Activated naive CD4-positive, alpha-beta T cell treated with anti-CD3 and anti-CD28 coated beads, Interleukin-2, amount 10 ng/mL, durations not matched to agents 7 days and 5 days (primary cell): Measurements from ENCODE around the gene GANC.

Experiments used
- CTCF ChIA-PET: fragments of 350-600 bp; sonication (Branson Sonifier 250); formaldehyde crosslinking; loops from one replicate; lab custom pipeline; 2021; ENCODE audit warnings: antibody characterized with exemption; lab: Charles Lee
- DNase-seq: peaks from one replicate; pipeline ENCODE4 v3.0.0-alpha.2; 2020
- H3K27ac Mint-ChIP-seq: one replicate; pipeline ENCODE4 v1.8.0; 2021; ENCODE audit warnings: mild to moderate bottlenecking, moderate library complexity, mixed read lengths
- H3K27me3 Mint-ChIP-seq: one replicate; pipeline ENCODE4 v1.8.0; 2021; ENCODE audit warnings: mild to moderate bottlenecking, mixed read lengths
- H3K36me3 Mint-ChIP-seq: one replicate; pipeline ENCODE4 v1.8.0; 2021; ENCODE audit warnings: mixed read lengths
- H3K4me1 Mint-ChIP-seq: one replicate; pipeline ENCODE4 v1.8.0; 2021; ENCODE audit warnings: mixed read lengths
- H3K4me3 Mint-ChIP-seq: one replicate; pipeline ENCODE4 v1.8.0; 2021; ENCODE audit warnings: mild to moderate bottlenecking, moderate library complexity, mixed read lengths
- H3K9me3 Mint-ChIP-seq: one replicate; pipeline ENCODE4 v1.8.0; 2021; ENCODE audit warnings: mixed read lengths

GANC gene

DNA sequence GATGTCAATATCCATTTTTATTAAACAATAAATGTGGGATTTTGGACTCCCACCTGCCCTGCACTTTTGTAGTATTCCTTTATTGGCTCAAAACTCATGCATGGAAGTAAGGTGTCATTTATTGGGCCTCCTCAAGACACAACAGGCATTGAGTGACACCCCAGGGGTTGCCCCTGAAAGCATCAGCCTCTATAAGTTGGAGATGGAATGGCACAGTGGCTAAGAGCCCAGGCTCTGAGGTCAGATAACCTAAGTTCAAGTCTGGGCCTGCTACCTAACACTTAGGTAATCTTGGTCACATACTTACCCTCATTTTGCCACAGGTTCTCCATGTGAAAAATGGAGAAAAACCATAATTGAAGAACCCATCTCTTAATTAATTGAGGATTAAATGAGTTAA, 90.9 kb downstream of the GANC start:
- Mint-ChIP-seq H3K27ac (no peak overlapping the region), H3K36me3 (no peaks in the 10 kb centered on the region)

GRCh38 chr15:42364529-42364928, 91.5 kb downstream of the GANC start:
- Mint-ChIP-seq H3K36me3 (no peaks in the 10 kb centered on the region), H3K9me3 (no peaks in the 10 kb centered on the region), H3K4me1 (peaks cover 4% of the 10 kb centered on the region), H3K27me3 (peaks cover 5% of the 10 kb centered on the region), H3K4me3 (no peak overlapping the region), H3K27ac (no peak overlapping the region)
- DNase-seq, result no peak
- CTCF ChIA-PET, result no interaction called here

More for the DNA sequence above, 90.9 kb downstream of the GANC start:
- Mint-ChIP-seq H3K27me3 (no peaks in the 10 kb centered on the region), H3K4me1 (peaks cover 4% of the 10 kb centered on the region), H3K4me3 (no peak overlapping the region), H3K9me3 (no peaks in the 10 kb centered on the region)
- CTCF ChIA-PET, result no interaction called here
- no peak for DNase-seq

DNA sequence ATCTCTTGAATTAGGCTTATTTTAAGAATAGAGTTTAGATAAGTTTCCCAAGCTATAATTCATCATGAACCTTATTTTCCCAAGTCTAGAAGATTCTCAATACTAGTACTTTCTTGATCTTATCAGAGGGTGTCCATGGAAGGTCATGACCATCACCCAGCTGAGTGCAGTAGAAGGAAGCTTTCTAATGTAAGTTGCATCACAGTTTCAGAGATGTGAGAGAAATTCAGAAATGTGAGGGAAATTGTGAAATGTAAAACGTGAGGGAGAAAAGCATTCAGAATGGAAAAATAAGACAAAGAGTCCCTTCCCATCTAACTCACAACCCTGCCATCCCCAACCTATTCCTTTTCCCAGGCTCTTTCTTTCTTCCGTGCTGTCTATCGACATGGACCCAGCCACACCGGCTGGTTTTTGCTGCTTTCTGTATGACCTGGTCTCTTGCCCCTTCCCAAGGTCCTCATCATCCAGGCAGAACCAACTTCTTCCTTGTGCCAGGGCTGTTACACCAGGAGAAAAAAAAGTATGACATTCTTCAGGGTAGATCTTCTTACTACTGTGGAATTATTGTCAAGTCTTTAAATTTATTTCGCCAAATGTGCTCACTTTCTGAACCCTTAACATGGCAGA, 93.0 kb downstream of the GANC start:
- H3K36me3 Mint-ChIP-seq, result no peaks in the 10 kb centered on the region
- CTCF ChIA-PET, result interaction anchor here (1.0 kb wide), 1 partner anchor 18 kb away, joined by 3 read pairs; no protein-coding TSS in a partner anchor
- H3K9me3 Mint-ChIP-seq, result no peaks in the 10 kb centered on the region
- no peak overlapping the region for H3K27ac Mint-ChIP-seq
- H3K4me3 Mint-ChIP-seq, result no peak overlapping the region
- peaks cover 4% of the 10 kb centered on the region for H3K4me1 Mint-ChIP-seq
- DNase-seq, result no peak
- peaks cover 5% of the 10 kb centered on the region for H3K27me3 Mint-ChIP-seq

- H3K27me3 Mint-ChIP-seq, result peaks cover 5% of the 10 kb centered on the region
- CTCF ChIA-PET, result interaction anchor here (1.1 kb wide), 1 partner anchor 9 kb away, joined by 4 read pairs; no protein-coding TSS in a partner anchor
- no peaks in the 10 kb centered on the region for H3K36me3 Mint-ChIP-seq
- no peaks in the 10 kb centered on the region for H3K9me3 Mint-ChIP-seq
- H3K4me3 Mint-ChIP-seq, result no peak overlapping the region
- H3K27ac Mint-ChIP-seq, result no peak overlapping the region
- no peak for DNase-seq
- no peaks in the 10 kb centered on the region for H3K4me1 Mint-ChIP-seq
Observed at GRCh38 chr15:42367041-42367440, 94.0 kb downstream of the GANC start.

DNA sequence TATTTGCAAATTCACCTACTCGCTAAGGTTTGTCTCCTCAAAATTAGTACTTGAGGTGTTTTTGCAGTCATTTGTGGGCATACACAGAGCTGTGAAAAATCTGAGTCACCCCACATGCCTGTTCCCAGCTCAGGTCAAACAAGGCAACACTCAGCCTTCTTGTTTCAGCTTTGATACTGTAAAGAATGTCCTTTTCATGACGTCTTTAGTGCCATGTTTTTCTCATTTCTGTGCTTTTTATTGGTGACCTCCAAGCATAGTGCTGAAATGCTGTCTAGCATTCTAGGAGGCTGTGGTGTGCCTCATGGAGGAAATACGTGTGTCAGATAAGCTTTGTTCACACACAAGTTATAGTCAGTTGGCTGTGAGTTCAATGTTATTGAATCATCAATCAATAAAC, 95.1 kb downstream of the GANC start:
- CTCF ChIA-PET, result interaction anchor here (1.4 kb wide), 1 partner anchor 17 kb away, joined by 4 read pairs; no protein-coding TSS in a partner anchor

DNA sequence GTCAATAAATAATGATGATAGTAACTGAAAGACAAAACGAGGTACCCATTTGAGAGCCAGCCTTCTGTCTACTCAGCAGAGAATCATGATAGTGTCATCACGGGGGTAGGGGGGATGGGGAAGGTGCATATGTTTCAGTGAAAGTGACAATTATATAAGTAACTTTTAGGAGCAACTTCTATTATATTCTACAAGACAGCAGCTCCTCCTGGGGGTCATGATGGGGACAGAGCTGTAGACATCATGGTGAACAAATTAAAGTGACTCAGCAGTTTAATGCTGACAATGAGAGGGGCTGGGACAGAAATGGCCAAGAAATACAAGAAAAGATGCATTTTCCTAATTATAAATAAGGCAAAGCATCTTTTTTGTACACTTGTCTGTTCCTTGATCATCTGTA, 98.1 kb downstream of the GANC start:
- Mint-ChIP-seq H3K4me3 (no peak overlapping the region), H3K27me3 (peaks cover 5% of the 10 kb centered on the region), H3K27ac (no peak overlapping the region), H3K9me3 (no peaks in the 10 kb centered on the region), H3K36me3 (no peaks in the 10 kb centered on the region), H3K4me1 (no peaks in the 10 kb centered on the region)
- CTCF ChIA-PET, result interaction anchor here (1.5 kb wide), 1 partner anchor 12 kb away, joined by 3 read pairs; the partner anchor contains the start of gene CAPN3
- DNase-seq, result no peak

More for the DNA sequence above, 95.1 kb downstream of the GANC start:
- H3K4me3 Mint-ChIP-seq, result no peak overlapping the region
- peaks cover 5% of the 10 kb centered on the region for H3K27me3 Mint-ChIP-seq
- H3K27ac Mint-ChIP-seq, result no peak overlapping the region
- H3K4me1 Mint-ChIP-seq, result no peaks in the 10 kb centered on the region
- no peaks in the 10 kb centered on the region for H3K36me3 Mint-ChIP-seq
- no peak for DNase-seq
- no peaks in the 10 kb centered on the region for H3K9me3 Mint-ChIP-seq

- CTCF ChIA-PET, result no interaction called here
- no peaks in the 10 kb centered on the region for H3K36me3 Mint-ChIP-seq
- H3K27me3 Mint-ChIP-seq, result peaks cover 5% of the 10 kb centered on the region
- no peak overlapping the region for H3K4me3 Mint-ChIP-seq
- no peak overlapping the region for H3K27ac Mint-ChIP-seq
- no peaks in the 10 kb centered on the region for H3K4me1 Mint-ChIP-seq
- H3K9me3 Mint-ChIP-seq, result peaks cover 2% of the 10 kb centered on the region
- no peak for DNase-seq
Observed at GRCh38 chr15:42373274-42373673, 100.3 kb downstream of the GANC start.

GRCh38 chr15:42373936-42374335, 100.9 kb downstream of the GANC start:
- Mint-ChIP-seq H3K36me3 (peaks cover 1% of the 10 kb centered on the region), H3K27ac (no peak overlapping the region), H3K27me3 (peaks cover 5% of the 10 kb centered on the region), H3K4me1 (no peaks in the 10 kb centered on the region), H3K9me3 (peaks cover 4% of the 10 kb centered on the region), H3K4me3 (no peak overlapping the region)
- DNase-seq, result no peak
- CTCF ChIA-PET, result interaction anchor here (1.7 kb wide), 1 partner anchor 11 kb away, joined by 5 read pairs; no protein-coding TSS in a partner anchor

- DNase-seq, result no peak
- CTCF ChIA-PET, result interaction anchor here (1.7 kb wide), 1 partner anchor 10 kb away, joined by 5 read pairs; no protein-coding TSS in a partner anchor
- Mint-ChIP-seq H3K4me3 (no peak overlapping the region), H3K36me3 (peaks cover 1% of the 10 kb centered on the region), H3K9me3 (peaks cover 4% of the 10 kb centered on the region), H3K27ac (no peak overlapping the region), H3K27me3 (no peaks in the 10 kb centered on the region), H3K4me1 (no peaks in the 10 kb centered on the region)
Observed at GRCh38 chr15:42374810-42375209, 101.8 kb downstream of the GANC start.

GRCh38 chr15:42375252-42375651, 102.3 kb downstream of the GANC start:
- no peak for DNase-seq
- Mint-ChIP-seq H3K27ac (no peak overlapping the region), H3K9me3 (peaks cover 4% of the 10 kb centered on the region), H3K36me3 (peaks cover 1% of the 10 kb centered on the region), H3K27me3 (no peaks in the 10 kb centered on the region), H3K4me1 (no peaks in the 10 kb centered on the region), H3K4me3 (no peak overlapping the region)
- CTCF ChIA-PET, result interaction anchor here (1.5 to 1.7 kb wide), 2 partner anchors 8 to 10 kb away, joined by 4 to 5 read pairs; no protein-coding TSS in a partner anchor

DNA sequence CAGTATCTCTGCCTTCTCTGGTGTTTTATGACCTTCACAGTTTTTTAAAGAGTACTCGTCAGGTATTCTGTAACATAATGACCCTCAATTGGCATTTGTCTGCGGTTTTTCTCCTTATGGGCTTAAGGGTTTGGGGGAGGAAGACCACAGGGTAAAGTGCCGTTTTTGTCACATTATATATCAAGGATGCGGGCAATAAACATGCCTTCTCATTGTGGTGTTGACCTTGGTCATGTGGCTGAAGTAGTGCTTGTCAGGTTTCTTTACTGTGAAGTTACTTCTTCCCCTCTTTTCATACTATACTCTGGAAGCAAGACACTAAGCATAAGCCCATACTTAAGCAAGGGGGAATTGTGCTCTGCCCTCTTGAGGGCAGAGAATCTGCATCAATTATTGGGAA, 102.9 kb downstream of the GANC start:
- Mint-ChIP-seq H3K36me3 (peaks cover 1% of the 10 kb centered on the region), H3K27me3 (no peaks in the 10 kb centered on the region), H3K4me3 (no peak overlapping the region), H3K9me3 (peaks cover 4% of the 10 kb centered on the region), H3K4me1 (no peaks in the 10 kb centered on the region), H3K27ac (no peak overlapping the region)
- CTCF ChIA-PET, result interaction anchor here (0.6 to 1.5 kb wide), 3 partner anchors 9 to 330 kb away, joined by 3 to 4 read pairs (median 3); no protein-coding TSS in a partner anchor
- no peak for DNase-seq

DNA sequence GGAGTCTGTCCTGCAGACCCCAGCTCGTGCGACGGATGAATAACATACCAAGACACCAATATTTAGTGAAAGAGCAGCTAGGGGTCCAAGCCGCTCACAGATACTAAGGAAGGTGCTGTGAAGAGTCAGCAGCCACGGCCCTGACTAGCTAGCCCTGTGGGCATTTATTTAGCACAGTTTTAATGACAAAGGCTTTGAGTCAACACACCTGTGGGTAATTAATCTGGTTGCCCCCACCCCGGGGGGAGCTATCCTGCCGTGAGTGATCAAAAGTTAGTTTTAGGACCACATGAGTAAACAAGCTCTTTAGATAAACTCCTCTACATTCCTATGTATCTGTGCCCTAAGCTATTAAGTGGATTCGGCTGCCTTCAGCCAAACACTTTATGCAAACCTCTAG, 105.0 kb downstream of the GANC start:
- Mint-ChIP-seq H3K27ac (no peak overlapping the region), H3K4me3 (no peak overlapping the region), H3K36me3 (peaks cover 1% of the 10 kb centered on the region), H3K4me1 (no peaks in the 10 kb centered on the region), H3K9me3 (peaks cover 4% of the 10 kb centered on the region), H3K27me3 (no peaks in the 10 kb centered on the region)
- CTCF ChIA-PET, result interaction anchor here (0.6 kb wide), 1 partner anchor 99 kb away, joined by 3 read pairs; no protein-coding TSS in a partner anchor
- no peak for DNase-seq

DNA sequence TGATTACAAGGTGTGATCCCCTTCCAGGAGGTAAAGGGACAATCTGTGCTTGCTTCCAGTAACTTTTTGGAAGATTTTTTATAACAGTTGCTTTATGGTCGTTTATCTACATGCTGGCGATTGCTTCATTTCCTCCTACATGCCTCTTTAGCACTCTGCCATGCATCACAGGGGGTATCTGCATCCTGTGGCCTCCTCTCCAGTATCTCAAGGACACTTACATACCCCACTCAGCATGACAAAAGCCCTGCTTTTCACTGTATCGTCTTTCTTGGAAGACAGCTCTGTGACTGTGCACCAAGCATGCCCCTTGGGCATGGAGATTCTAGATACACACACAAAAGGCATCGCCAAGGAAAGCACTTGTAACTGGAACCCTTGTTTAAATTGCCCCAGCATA, 111.6 kb downstream of the GANC start:
- H3K4me1 Mint-ChIP-seq, result no peaks in the 10 kb centered on the region
- H3K27me3 Mint-ChIP-seq, result no peaks in the 10 kb centered on the region
- no peaks in the 10 kb centered on the region for H3K36me3 Mint-ChIP-seq
- no peaks in the 10 kb centered on the region for H3K9me3 Mint-ChIP-seq
- CTCF ChIA-PET, result interaction anchor here (0.7 to 2.1 kb wide), 13 partner anchors 8 to 319 kb away, joined by 3 to 10 read pairs (median 4); no protein-coding TSS in a partner anchor
- no peak overlapping the region for H3K4me3 Mint-ChIP-seq
- DNase-seq, result no peak
- no peak overlapping the region for H3K27ac Mint-ChIP-seq

GRCh38 chr15:42385206-42385979, 112.4 kb downstream of the GANC start:
- Mint-ChIP-seq H3K4me1 (no peaks in the 10 kb centered on the region), H3K9me3 (no peaks in the 10 kb centered on the region), H3K4me3 (no peak overlapping the region), H3K36me3 (no peaks in the 10 kb centered on the region), H3K27me3 (no peaks in the 10 kb centered on the region), H3K27ac (no peak overlapping the region)
- DNase-seq, result peak; percentile 55
- CTCF ChIA-PET, result interaction anchor here (0.6 to 2.1 kb wide), 18 partner anchors 9 to 320 kb away, joined by 3 to 10 read pairs (median 3); no protein-coding TSS in a partner anchor
